GM12878 (cell line): ENCODE results near the gene RHEB. TPM values are rescaled to one million over a fixed set of nuclear protein-coding genes. Genes with fewer than 3 reads are reported as not detected.
A peak's percentile ranks its signal among the peaks of the same experiment; 100 is the strongest.

Experiments
- ATAC-seq: fragments of 200-7000 bp; cut with Tn5 transposase; 3 replicates; pipeline ENCODE4 v1.9.1; 2020; ENCODE audit warnings: mild to moderate bottlenecking, moderate library complexity
- BruUV-seq: library from RNA; stranded (reverse); fragments of 400-500 nt; replicated peaks from 2 replicates; lab custom pipeline; 2021; lab: Mats Ljungman, UMichigan
- CTCF ChIA-PET: fragments of 300-600 bp; sonication (Branson Sonifier 250); formaldehyde crosslinking; extraction: SDS; loops from one replicate; lab custom pipeline; 2021; ENCODE audit warnings: inconsistent platforms; lab: Yijun Ruan, JAX
- POLR2A ChIA-PET: fragments of 350-600 bp; formaldehyde crosslinking; extraction: SDS; loops from one replicate; lab custom pipeline; 2021; ENCODE audit warnings: inconsistent platforms; lab: Charles Lee
- RAD21 ChIA-PET: fragments of 300-600 bp; sonication (Branson Sonifier 250); formaldehyde crosslinking; loops from one replicate; lab custom pipeline; 2023; ENCODE audit warnings: antibody characterized with exemption; ENCODE audit not compliant: unreplicated experiment; lab: Charles Lee
- SMC1A ChIA-PET: fragments of 300-600 bp; sonication (Branson Sonifier 250); formaldehyde crosslinking; loops from one replicate; lab custom pipeline; 2023; ENCODE audit not compliant: unreplicated experiment, uncharacterized antibody; lab: Charles Lee
- DNase-seq: peaks from one replicate; pipeline ENCODE4 v3.0.0-alpha.2; 2011; ENCODE audit warnings: low read depth, low spot score
- FAIRE-seq: peaks from 3 replicates; lab custom pipeline; 2011; peaks lifted over from hg19 to GRCh38; lab: Jason Lieb, UNC
- H2AFZ ChIP-seq: 2 replicates; pipeline ENCODE4 v1.6.0; 2011; ENCODE audit warnings: low read depth, low read length, control low read depth; ENCODE audit not compliant: control insufficient read depth
- H3K27ac ChIP-seq: 2 replicates; pipeline ENCODE4 v1.5.1; 2011; ENCODE audit warnings: control low read depth; ENCODE audit not compliant: control insufficient read depth, insufficient read depth
- H3K27me3 ChIP-seq, 2 experiments: replicated peaks in 1 of 2; 2 replicates each; pipeline versions ENCODE4 v1.6.0 to v1.6.1; 2011; ENCODE audit warnings: low read length in 1 of 2; ENCODE audit not compliant: control insufficient read depth in 2 of 2, insufficient read depth in 2 of 2
- H3K36me3 ChIP-seq, 2 experiments: 2 replicates each; pipeline ENCODE4 v1.5.1; 2011; ENCODE audit warnings: low read length in 1 of 2; ENCODE audit not compliant: control insufficient read depth in 2 of 2, insufficient read depth in 2 of 2
- H3K4me1 ChIP-seq: 2 replicates; pipeline ENCODE4 v1.6.1; 2011; ENCODE audit warnings: mild to moderate bottlenecking, low read length, moderate library complexity, mixed read lengths; ENCODE audit not compliant: control insufficient read depth, insufficient read depth
- H3K4me2 ChIP-seq: 2 replicates; pipeline ENCODE4 v1.6.0; 2011; ENCODE audit warnings: control low read depth; ENCODE audit not compliant: control insufficient read depth, insufficient read depth
- H3K4me3 ChIP-seq: fragments of 200-600 bp; sonication (generic); 2 replicates; pipeline ENCODE4 v1.5.1; 2016
- H3K79me2 ChIP-seq: 2 replicates; pipeline ENCODE4 v1.6.0; 2011; ENCODE audit warnings: low read length; ENCODE audit not compliant: control insufficient read depth, insufficient read depth
- H3K9ac ChIP-seq: 2 replicates; pipeline ENCODE4 v1.8.0; 2011; ENCODE audit warnings: low read length, control low read depth, mixed read lengths; ENCODE audit not compliant: control insufficient read depth, insufficient read depth
- H3K9me3 ChIP-seq: replicated peaks from 3 replicates; pipeline ENCODE4 v1.5.1; 2011; ENCODE audit warnings: mild to moderate bottlenecking, low read length; ENCODE audit not compliant: control insufficient read depth, insufficient read depth
- H4K20me1 ChIP-seq: 2 replicates; pipeline ENCODE4 v1.6.0; 2011; ENCODE audit not compliant: control insufficient read depth, insufficient read depth
- BCLAF1 ChIP-seq: fragments of 450-650 bp; IDR thresholded peaks from 2 replicates; pipeline ENCODE4 v1.6.1; 2017; ENCODE audit warnings: antibody characterized with exemption, mild to moderate bottlenecking, moderate library complexity
- CBFB ChIP-seq: IDR thresholded peaks from 2 replicates; pipeline ENCODE4 v1.6.1; 2016; ENCODE audit warnings: antibody characterized with exemption, low read depth
- ESRRA ChIP-seq: IDR thresholded peaks from 2 replicates; pipeline ENCODE4 v1.6.1; 2012; ENCODE audit warnings: mild to moderate bottlenecking, low read length, improper control_type of control experiment
- MLLT1 ChIP-seq: fragments of 450-650 bp; IDR thresholded peaks from 2 replicates; pipeline ENCODE4 v1.6.1; 2016; ENCODE audit warnings: mild to moderate bottlenecking
- NFYB ChIP-seq: IDR thresholded peaks from 2 replicates; pipeline ENCODE4 v1.6.1; 2011; ENCODE audit warnings: low read depth, mild to moderate bottlenecking, low read length, improper control_type of control experiment, moderate library complexity; ENCODE audit not compliant: insufficient read depth
- POLR2AphosphoS5 ChIP-seq: IDR thresholded peaks from 2 replicates; pipeline ENCODE4 v1.6.1; 2011; ENCODE audit warnings: mild to moderate bottlenecking, low read length, inconsistent platforms
- RBBP5 ChIP-seq: fragments of 200-600 bp; sonication (generic); conservative IDR thresholded peaks from 2 replicates; pipeline ENCODE4 v1.6.1; 2016
- SIN3A ChIP-seq: IDR thresholded peaks from 2 replicates; pipeline ENCODE4 v1.6.1; 2012; ENCODE audit warnings: low read depth, low read length, improper control_type of control experiment
- WGBS: methylation state at CpG from one replicate; pipeline ENCODE4 v1.1.6; 2016; ENCODE audit warnings: low lambda C conversion rate; ENCODE audit not compliant: insufficient replicate concordance, insufficient coverage; ENCODE audit errors: missing lambda C conversion rate; 5-methylcytosine and 5-hydroxymethylcytosine counted together
- in situ Hi-C: fragments of 300-500 bp; cut with MboI; formaldehyde crosslinking; loops from 9 replicates; pipeline ENCODE4 v1.14.3; 2018; ENCODE audit warnings: mixed read lengths
- intact Hi-C: fragments of 100-400 bp; cut with micrococcal nuclease; formaldehyde crosslinking; loops from one replicate; pipeline ENCODE4 v1.14.2; 2022; ENCODE audit not compliant: unreplicated experiment
- polyA plus RNA-seq, 11 experiments: library from polyadenylated mRNA; depleted of rRNA in 4 of 11; unstranded in 6 of 11; stranded (reverse) in 5 of 11; fragments of >200 nt; fragmentation: Nextera tagmentation in 4 of 11; fragmentation: Illumina TruSeq in 1 of 11; extraction: Ambion mirVana in 4 of 11; extraction: Trizol in 1 of 11; gene quantifications; 1 replicate in 1 of 11; 2 replicates in 10 of 11; pipeline versions ENCODE4 v1.2.1 to v1.2.3, GENCODE V29; 2011 to 2016; ENCODE audit warnings: inconsistent platforms in 2 of 11, missing spikeins in 2 of 11, low read depth in 1 of 11
- total RNA-seq, 4 experiments: library from RNA; depleted of rRNA in 3 of 4; stranded (reverse); fragments of >200 nt in 3 of 4; fragmentation: Illumina TruSeq in 1 of 4; extraction: Trizol in 1 of 4; gene quantifications; 2 replicates each; pipeline versions ENCODE4 v1.2.1 to v1.2.3, GENCODE V29; 2013 to 2021

RHEB gene
- total and polyA plus RNA-seq, 10 of the 15 experiments (the other 5 are each of a cell fraction or from before 2014, with no cell fraction given), result 6.2 to 67.8 (median 38.0) TPM

DNA sequence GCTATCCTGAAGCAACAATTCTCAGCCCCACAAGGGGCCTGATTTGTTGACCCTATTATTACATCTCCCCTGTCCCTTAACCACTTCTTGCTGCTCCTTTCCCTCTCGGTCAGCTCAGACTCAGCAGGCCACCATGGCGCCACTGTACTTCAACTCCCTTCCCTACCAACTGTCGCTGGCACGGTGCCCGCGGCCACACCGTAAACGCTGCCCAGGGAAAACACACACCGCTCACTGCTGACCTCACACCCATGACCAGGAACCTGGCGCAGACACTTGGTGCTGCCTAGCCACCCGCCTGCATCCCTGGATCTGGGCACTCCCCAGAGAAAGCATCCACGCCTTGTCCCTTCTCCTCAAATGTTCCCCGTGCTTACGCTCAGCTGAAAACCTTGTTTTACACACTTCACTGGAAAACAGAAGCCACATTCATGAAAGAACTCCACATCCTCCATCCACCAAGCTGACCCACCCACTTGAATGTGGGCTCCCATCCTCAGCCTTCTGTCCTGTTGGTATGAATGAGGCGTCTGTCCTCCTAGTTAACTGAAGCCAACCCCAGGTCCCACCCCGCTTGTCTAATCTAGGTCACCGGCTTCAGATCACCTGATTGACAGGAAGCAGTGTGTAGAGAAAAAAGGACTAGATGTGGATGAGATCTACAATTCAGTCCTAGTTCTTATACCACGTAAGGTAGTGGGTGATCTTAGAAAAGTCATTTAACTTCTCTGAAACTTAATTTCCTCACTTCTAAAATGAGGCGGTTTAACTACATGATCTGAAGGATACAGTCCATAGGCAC is 51.3 kb downstream of the RHEB start (continued):
- TF ChIP-seq MLLT1 (no peak), NFYB (no peak), BCLAF1 (no peak)

DNA sequence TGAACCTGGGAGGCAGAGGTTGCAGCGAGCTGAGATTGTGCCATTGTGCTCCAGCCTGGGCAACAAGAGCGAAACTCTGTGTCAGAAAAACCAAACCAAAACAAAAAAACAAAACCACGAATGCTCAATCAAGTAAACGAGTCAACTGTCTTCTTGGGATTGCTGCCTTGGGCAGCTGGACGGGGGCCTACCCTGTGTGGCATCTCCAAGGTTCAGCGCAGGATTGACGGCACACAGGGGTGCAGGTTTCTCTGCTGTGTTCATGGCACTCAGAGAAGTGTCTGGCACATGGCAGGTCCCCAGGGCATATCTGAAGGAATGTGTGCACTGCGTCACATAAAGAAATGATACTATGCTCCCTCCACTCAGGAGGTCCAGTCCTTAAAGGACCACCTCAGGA is 54.5 kb downstream of the RHEB start:
- H3K9me3 ChIP-seq, result peaks cover 15% of the 10 kb centered on the region; the same call in 2 of the 3 replicates
- peaks cover 4% of the 10 kb centered on the region for H3K79me2 ChIP-seq
- ChIA-PET SMC1A (no interaction called here), RAD21 (interaction anchor here (0.6 kb wide), 1 partner anchor 494 kb away, joined by 3 read pairs; no protein-coding TSS in a partner anchor)
- TF ChIP-seq CBFB (no peak), RBBP5 (no peak), ESRRA (no peak), POLR2AphosphoS5 (peak; percentile 38; the same call in 1 of the 2 replicates), SIN3A (no peak)
- TF ChIP-seq, all 136 proteins: peak for 1
- Histone ChIP-seq H3K4me2 (no peak overlapping the region), H3K9ac (no peak overlapping the region), H3K4me3 (no peak overlapping the region), H4K20me1 (no peaks in the 10 kb centered on the region), H3K36me3 (peaks cover 31 to 40% of the 10 kb centered on the region in 2 experiments), H3K4me1 (peaks cover 8% of the 10 kb centered on the region), H3K27me3 (no peaks in the 10 kb centered on the region), H3K27ac (no peak overlapping the region), H2AFZ (no peak overlapping the region)
- ATAC-seq (no peak), FAIRE-seq (no peak), DNase-seq (no peak)
- ChIA-PET POLR2A (no interaction called here), CTCF (no interaction called here)
- in situ Hi-C loops (no loop called here), intact Hi-C loops (no loop called here)
- WGBS, result 98% methylated on average over 8 of the region's 8 CpGs
- no TSS peak for BruUV-seq
